ENCODE data around the gene MNX1. TPM values are rescaled to one million over a fixed set of nuclear protein-coding genes. Genes with fewer than 3 reads are reported as not detected.

The MNX1 gene
- total and polyA plus RNA-seq, 5 donors from 2014 or later = 0.67 TPM; not detected in 4

DNA sequence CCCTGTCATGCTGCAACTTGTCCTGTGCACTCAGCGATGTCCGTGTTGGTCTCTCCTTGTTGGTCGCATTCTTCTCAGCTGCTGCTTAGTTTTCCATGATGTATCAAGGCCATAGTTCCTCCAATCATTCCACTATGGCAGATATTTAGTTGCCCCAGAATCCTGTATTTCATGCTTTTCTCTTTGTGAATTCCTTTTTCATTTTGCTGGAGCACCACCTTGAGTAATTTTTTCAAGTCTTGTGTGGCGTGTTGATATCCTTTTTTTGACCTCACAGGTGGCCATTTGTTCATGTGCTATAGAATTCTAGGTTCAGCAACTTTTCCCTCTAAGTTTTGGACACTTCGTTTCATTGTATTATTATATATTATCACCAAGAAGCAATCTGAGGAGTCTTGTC is 42.7 kb upstream of the MNX1 start:
- H3K27me3 Mint-ChIP-seq = peaks cover 22% of the 10 kb centered on the region
- no peaks in the 10 kb centered on the region for H3K36me3 ChIP-seq (ENCODE audit: control insufficient read depth, insufficient read depth, low read length)
- no peaks in the 10 kb centered on the region for H3K27me3 ChIP-seq (ENCODE audit: control insufficient read depth, insufficient read depth, low read length)
- H3K4me1 Mint-ChIP-seq = no peaks in the 10 kb centered on the region
- ATAC-seq (ENCODE audit: low read depth in 2 of 2) (no peak), DNase-seq (no peak)
- no peak overlapping the region for H3K27ac Mint-ChIP-seq
- H3K9me3 ChIP-seq (ENCODE audit: control insufficient read depth in 2 of 2, low read length in 2 of 2) = no peaks in the 10 kb centered on the region
- peaks cover 0 to 7% (median 1%) of the 10 kb centered on the region in 7 donors for H3K9me3 Mint-ChIP-seq
- H3K4me3 Mint-ChIP-seq = no peak overlapping the region
- H3K4me1 ChIP-seq (ENCODE audit: control insufficient read depth, insufficient read depth, low read length, poor library complexity, severe bottlenecking) = no peaks in the 10 kb centered on the region
- no peaks in the 10 kb centered on the region for H3K36me3 Mint-ChIP-seq
- H3K27ac ChIP-seq (ENCODE audit: insufficient read depth, low read length, poor library complexity, severe bottlenecking) = no peak overlapping the region
- no peak overlapping the region for H3K4me3 ChIP-seq (ENCODE audit: low read depth, low read length)

DNA sequence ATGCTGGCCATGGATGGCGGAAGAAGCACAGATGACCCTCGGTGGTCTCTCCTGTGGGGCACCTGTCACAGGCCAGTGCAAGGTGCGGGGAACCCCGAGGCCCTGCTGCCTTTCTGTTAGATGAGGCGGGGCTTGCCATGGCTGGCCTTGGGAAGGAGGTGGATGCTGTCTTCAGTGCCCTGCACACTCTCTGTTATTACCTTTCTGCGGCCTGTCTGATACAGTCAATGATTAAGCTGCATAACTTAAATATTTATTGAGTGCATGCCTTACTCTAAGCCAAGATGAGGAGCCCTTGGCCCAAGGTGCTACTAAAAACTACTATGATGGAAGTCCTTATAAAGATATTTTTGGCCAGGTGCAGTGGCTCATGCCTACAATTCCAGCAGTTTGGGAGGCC is 36.7 kb upstream of the MNX1 start:
- H3K36me3 Mint-ChIP-seq = no peaks in the 10 kb centered on the region
- peaks cover 6% of the 10 kb centered on the region for H3K27me3 Mint-ChIP-seq
- ATAC-seq (ENCODE audit: low read depth in 2 of 2) (no peak), DNase-seq (no peak)
- Histone ChIP-seq H3K4me3 (ENCODE audit: low read depth, low read length) (no peak overlapping the region), H3K36me3 (ENCODE audit: control insufficient read depth, insufficient read depth, low read length) (no peaks in the 10 kb centered on the region), H3K4me1 (ENCODE audit: control insufficient read depth, insufficient read depth, low read length, poor library complexity, severe bottlenecking) (no peaks in the 10 kb centered on the region), H3K9me3 (ENCODE audit: control insufficient read depth in 2 of 2, low read length in 2 of 2) (no peaks in the 10 kb centered on the region), H3K27ac (ENCODE audit: insufficient read depth, low read length, poor library complexity, severe bottlenecking) (no peak overlapping the region), H3K27me3 (ENCODE audit: control insufficient read depth, insufficient read depth, low read length) (no peaks in the 10 kb centered on the region)
- no peak overlapping the region for H3K27ac Mint-ChIP-seq
- peaks cover 0 to 1% (median 0%) of the 10 kb centered on the region in 7 donors for H3K9me3 Mint-ChIP-seq
- H3K4me3 Mint-ChIP-seq = no peak overlapping the region
- no peaks in the 10 kb centered on the region for H3K4me1 Mint-ChIP-seq

- peaks cover 0 to 1% (median 0%) of the 10 kb centered on the region in 7 donors for H3K9me3 Mint-ChIP-seq
- no peaks in the 10 kb centered on the region for H3K36me3 ChIP-seq (ENCODE audit: control insufficient read depth, insufficient read depth, low read length)
- no peaks in the 10 kb centered on the region for H3K4me1 ChIP-seq (ENCODE audit: control insufficient read depth, insufficient read depth, low read length, poor library complexity, severe bottlenecking)
- peaks cover 6% of the 10 kb centered on the region for H3K27me3 Mint-ChIP-seq
- no peaks in the 10 kb centered on the region for H3K36me3 Mint-ChIP-seq
- H3K4me1 Mint-ChIP-seq = no peaks in the 10 kb centered on the region
- no peak overlapping the region for H3K27ac Mint-ChIP-seq
- no peak overlapping the region for H3K4me3 ChIP-seq (ENCODE audit: low read depth, low read length)
- H3K27me3 ChIP-seq (ENCODE audit: control insufficient read depth, insufficient read depth, low read length) = no peaks in the 10 kb centered on the region
- no peak for ATAC-seq (ENCODE audit: low read depth in 2 of 2)
- H3K4me3 Mint-ChIP-seq = no peak overlapping the region
- no peak overlapping the region for H3K27ac ChIP-seq (ENCODE audit: insufficient read depth, low read length, poor library complexity, severe bottlenecking)
- DNase-seq = no peak
- no peaks in the 10 kb centered on the region for H3K9me3 ChIP-seq (ENCODE audit: control insufficient read depth in 2 of 2, low read length in 2 of 2)
These were observed 36.2 kb upstream of the MNX1 start for GRCh38 chr7:157046681-157047080.

GRCh38 chr7:157044943-157045660 is 34.6 kb upstream of the MNX1 start:
- no peak for DNase-seq
- H3K27ac Mint-ChIP-seq = no peak overlapping the region
- H3K4me1 ChIP-seq (ENCODE audit: control insufficient read depth, insufficient read depth, low read length, poor library complexity, severe bottlenecking) = no peaks in the 10 kb centered on the region
- H3K4me3 ChIP-seq (ENCODE audit: low read depth, low read length) = no peak overlapping the region
- H3K4me1 Mint-ChIP-seq = no peaks in the 10 kb centered on the region
- no peaks in the 10 kb centered on the region for H3K9me3 ChIP-seq (ENCODE audit: control insufficient read depth in 2 of 2, low read length in 2 of 2)
- H3K36me3 ChIP-seq (ENCODE audit: control insufficient read depth, insufficient read depth, low read length) = no peaks in the 10 kb centered on the region
- no peaks in the 10 kb centered on the region for H3K27me3 ChIP-seq (ENCODE audit: control insufficient read depth, insufficient read depth, low read length)
- ATAC-seq (ENCODE audit: low read depth in 2 of 2) = no peak
- peaks cover 10% of the 10 kb centered on the region for H3K27me3 Mint-ChIP-seq
- no peaks in the 10 kb centered on the region for H3K9me3 Mint-ChIP-seq
- H3K27ac ChIP-seq (ENCODE audit: insufficient read depth, low read length, poor library complexity, severe bottlenecking) = no peak overlapping the region
- no peak overlapping the region for H3K4me3 Mint-ChIP-seq
- no peaks in the 10 kb centered on the region for H3K36me3 Mint-ChIP-seq

DNA sequence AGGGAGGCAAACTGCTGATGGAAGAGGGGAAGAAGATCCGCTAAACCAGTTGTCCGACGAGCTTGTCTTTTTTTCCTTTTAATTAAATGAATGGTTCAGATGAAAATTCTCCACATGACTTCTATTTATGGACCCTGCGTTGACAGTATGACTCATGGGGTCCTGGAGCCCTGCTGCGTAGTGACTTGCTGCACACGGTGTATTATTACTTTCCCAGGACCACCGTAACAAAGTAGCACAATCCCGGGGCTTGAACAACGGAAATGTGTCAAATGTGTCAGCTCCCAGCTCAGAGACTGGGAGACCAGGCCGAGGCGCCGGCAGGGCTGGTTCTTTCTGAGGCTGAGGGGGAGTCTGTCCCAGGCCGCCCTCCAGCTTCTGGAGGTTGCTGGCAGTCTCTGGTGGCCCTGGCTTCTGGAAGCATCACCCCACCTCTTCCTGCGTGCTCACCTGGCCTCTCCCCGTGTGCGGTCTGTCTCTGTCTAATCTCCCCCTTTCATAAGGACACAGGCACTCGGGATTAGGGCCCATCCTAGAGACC is 33.8 kb upstream of the MNX1 start:
- no peaks in the 10 kb centered on the region for H3K9me3 Mint-ChIP-seq
- Histone ChIP-seq H3K9me3 (ENCODE audit: control insufficient read depth in 2 of 2, low read length in 2 of 2) (no peaks in the 10 kb centered on the region), H3K36me3 (ENCODE audit: control insufficient read depth, insufficient read depth, low read length) (no peaks in the 10 kb centered on the region), H3K4me3 (ENCODE audit: low read depth, low read length) (no peak overlapping the region), H3K27ac (ENCODE audit: insufficient read depth, low read length, poor library complexity, severe bottlenecking) (no peak overlapping the region), H3K4me1 (ENCODE audit: control insufficient read depth, insufficient read depth, low read length, poor library complexity, severe bottlenecking) (no peaks in the 10 kb centered on the region), H3K27me3 (ENCODE audit: control insufficient read depth, insufficient read depth, low read length) (no peaks in the 10 kb centered on the region)
- no peaks in the 10 kb centered on the region for H3K4me1 Mint-ChIP-seq
- H3K4me3 Mint-ChIP-seq = no peak overlapping the region
- H3K27me3 Mint-ChIP-seq = peaks cover 10% of the 10 kb centered on the region
- ATAC-seq (ENCODE audit: low read depth in 2 of 2) (no peak), DNase-seq (no peak)
- H3K36me3 Mint-ChIP-seq = no peaks in the 10 kb centered on the region
- no peak overlapping the region for H3K27ac Mint-ChIP-seq

- Histone ChIP-seq H3K4me1 (ENCODE audit: control insufficient read depth, insufficient read depth, low read length, poor library complexity, severe bottlenecking) (no peaks in the 10 kb centered on the region), H3K27me3 (ENCODE audit: control insufficient read depth, insufficient read depth, low read length) (no peaks in the 10 kb centered on the region), H3K36me3 (ENCODE audit: control insufficient read depth, insufficient read depth, low read length) (no peaks in the 10 kb centered on the region), H3K27ac (ENCODE audit: insufficient read depth, low read length, poor library complexity, severe bottlenecking) (no peak overlapping the region), H3K9me3 (ENCODE audit: control insufficient read depth in 2 of 2, low read length in 2 of 2) (no peaks in the 10 kb centered on the region), H3K4me3 (ENCODE audit: low read depth, low read length) (no peak overlapping the region)
- no peak for ATAC-seq (ENCODE audit: low read depth in 2 of 2)
- no peaks in the 10 kb centered on the region for H3K4me1 Mint-ChIP-seq
- H3K27ac Mint-ChIP-seq = peak overlapping the region in 1 of 3 donors; percentile 38
- no peak overlapping the region for H3K4me3 Mint-ChIP-seq
- H3K36me3 Mint-ChIP-seq = no peaks in the 10 kb centered on the region
- DNase-seq = no peak
- H3K27me3 Mint-ChIP-seq = peaks cover 10% of the 10 kb centered on the region
- no peaks in the 10 kb centered on the region for H3K9me3 Mint-ChIP-seq
These were observed 33.3 kb upstream of the MNX1 start for GRCh38 chr7:157043745-157044144.

DNA sequence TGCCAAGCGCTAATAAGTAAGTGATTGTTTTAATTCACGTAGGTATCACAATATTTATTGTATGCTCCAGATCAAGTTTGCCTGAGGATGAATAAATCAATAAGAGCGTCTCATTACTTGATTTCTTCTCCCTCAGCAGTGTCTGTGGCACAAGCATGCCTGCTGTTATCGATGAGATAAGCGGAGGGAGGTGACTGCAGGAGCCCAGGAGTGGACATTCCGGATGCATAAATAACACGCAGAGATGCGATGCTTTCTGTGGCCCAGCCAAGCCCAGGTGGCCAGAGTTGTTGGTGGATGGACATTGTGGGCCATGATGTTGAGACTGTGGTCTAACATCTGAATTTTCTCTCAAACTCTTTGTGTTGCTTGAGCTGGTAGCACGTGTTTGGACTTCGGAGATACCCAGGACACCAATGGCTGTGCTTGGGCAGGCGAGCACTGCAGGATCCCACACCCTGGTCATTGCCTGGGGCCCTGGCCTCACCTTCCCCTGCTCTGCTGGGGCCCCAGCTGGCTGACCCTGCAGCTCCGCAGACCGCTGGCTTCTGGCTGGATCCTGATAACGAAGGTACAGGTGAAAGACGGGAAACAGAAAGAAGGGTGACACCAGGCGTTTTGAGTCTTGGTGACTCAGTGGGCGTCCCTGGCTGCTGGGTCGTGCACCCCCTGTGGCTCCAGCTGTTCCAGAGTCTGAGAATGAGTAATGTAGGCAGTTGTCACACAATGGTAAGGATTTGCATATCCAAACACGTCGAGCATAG is 31.2 kb upstream of the MNX1 start:
- no peak for DNase-seq
- Histone ChIP-seq H3K9me3 (ENCODE audit: control insufficient read depth in 2 of 2, low read length in 2 of 2) (no peaks in the 10 kb centered on the region), H3K36me3 (ENCODE audit: control insufficient read depth, insufficient read depth, low read length) (no peaks in the 10 kb centered on the region), H3K4me1 (ENCODE audit: control insufficient read depth, insufficient read depth, low read length, poor library complexity, severe bottlenecking) (no peaks in the 10 kb centered on the region), H3K27me3 (ENCODE audit: control insufficient read depth, insufficient read depth, low read length) (peaks cover under 1% of the 10 kb centered on the region), H3K4me3 (ENCODE audit: low read depth, low read length) (no peak overlapping the region), H3K27ac (ENCODE audit: insufficient read depth, low read length, poor library complexity, severe bottlenecking) (no peak overlapping the region)
- Mint-ChIP-seq H3K36me3 (no peaks in the 10 kb centered on the region), H3K27ac (no peak overlapping the region), H3K4me1 (no peaks in the 10 kb centered on the region), H3K9me3 (no peaks in the 10 kb centered on the region), H3K27me3 (peaks cover 17% of the 10 kb centered on the region), H3K4me3 (no peak overlapping the region)
- ATAC-seq (ENCODE audit: low read depth in 2 of 2) = no peak

All from CD4-positive, CD25-positive, alpha-beta regulatory T cell (primary cell).